Smooth muscle cell of the umbilical artery (primary cell): ENCODE data around the gene PPAT. TPM values are rescaled to one million over a fixed set of nuclear protein-coding genes. Genes with fewer than 3 reads are reported as not detected.

Source experiments
- total RNA-seq: library from RNA; depleted of rRNA; stranded (reverse); fragments of >200 nt; gene quantifications from 2 replicates; pipeline ENCODE4 v1.2.3, GENCODE V29; 2014

PPAT gene
- 15.7 and 29.9 TPM in 2 replicates for total RNA-seq

GRCh38 chr4:56435140-56435926 lies at the start of gene PPAT:
Gene PPAT, minus strand, starts transcription at chr4:56435615. Its CDS starts 138 bp downstream, at chr4:56435477.

GRCh38 chr4:56467284-56468096 lies 32.1 kb upstream of the PPAT start, which contains the start of gene SRP72:
Gene SRP72, plus strand, starts transcription at chr4:56467617. Its CDS starts 19 bp downstream, at chr4:56467636.

GRCh38 chr4:56387023-56388001 lies 48.1 kb downstream of the PPAT start, which contains the start of gene AASDH:
Gene AASDH, minus strand, starts transcription at chr4:56387491. Its CDS starts 3,192 bp downstream, at chr4:56384299.

Other genes starting within 250 kb of the PPAT start
- gene AASDH, start 48.1 kb downstream of the PPAT start, total RNA-seq = 11.3 and 13.3 TPM in 2 replicates
- gene PAICS, start 645 bp upstream of the PPAT start, total RNA-seq = 35.9 and 102 TPM in 2 replicates
- 77.5 and 138 TPM in 2 replicates for gene SRP72, start 32.0 kb upstream of the PPAT start, total RNA-seq
- gene ARL9, start 70.2 kb upstream of the PPAT start, total RNA-seq = 0.23 TPM in 1 of 2 replicates, not detected in the other
- gene HOPX, start 245.7 kb upstream of the PPAT start, total RNA-seq = 0.14 TPM in 1 of 2 replicates, not detected in the other